Esophagus muscularis mucosa (tissue), 4 donors: Measurements from ENCODE around the gene CCL3. TPM values are rescaled to one million over a fixed set of nuclear protein-coding genes. Genes with fewer than 3 reads are reported as not detected.

ENCODE experiments used
- DNase-seq: peaks from one replicate; pipeline ENCODE4 v3.0.0-alpha.2; 2017; ENCODE audit errors: extremely low spot score
- H3K27ac ChIP-seq, 4 donors: fragments of 200-600 bp; sonication (generic); replicated peaks in 1 of 4; 1 replicate in 3 of 4; 2 replicates in 1 of 4; pipeline ENCODE4 v1.5.1; 2016 to 2019; ENCODE audit warnings: mild to moderate bottlenecking in 1 of 4
- H3K27me3 ChIP-seq, 4 donors: fragments of 200-600 bp; sonication (generic); one replicate each; pipeline versions ENCODE4 v1.5.1 to v1.6.0; 2016 to 2019
- H3K36me3 ChIP-seq, 4 donors: fragments of 200-600 bp; sonication (generic); one replicate each; pipeline ENCODE4 v1.5.1; 2016 to 2019
- H3K4me1 ChIP-seq, 4 donors: fragments of 200-600 bp; sonication (generic); one replicate each; pipeline ENCODE4 v1.5.1; 2016 to 2019
- H3K4me3 ChIP-seq, 4 donors: fragments of 200-600 bp; sonication (generic); 1 replicate in 2 of 4; 2 replicates in 2 of 4; pipeline ENCODE4 v1.5.1; 2016 to 2019; ENCODE audit warnings: mild to moderate bottlenecking in 4 of 4, moderate library complexity in 1 of 4
- H3K9me3 ChIP-seq, 4 donors: fragments of 200-600 bp; sonication (generic); 1 replicate in 3 of 4; 2 replicates in 1 of 4; pipeline ENCODE4 v1.5.1; 2016 to 2019
- CTCF ChIP-seq, 3 experiments: fragments of 200-600 bp in 2 of 3; fragments of 450-650 bp in 1 of 3; sonication (generic) in 2 of 3; IDR thresholded peaks; one replicate each; pipeline ENCODE4 v1.5.1; 2017 to 2019; ENCODE audit warnings: antibody characterized with exemption in 3 of 3, mild to moderate bottlenecking in 2 of 3, moderate library complexity in 1 of 3
- EP300 ChIP-seq: sonication (generic); formaldehyde crosslinking; IDR thresholded peaks from one replicate; pipeline ENCODE4 v1.6.1; 2017; ENCODE audit warnings: antibody characterized with exemption
- POLR2A ChIP-seq: fragments of 450-650 bp; IDR thresholded peaks from one replicate; pipeline ENCODE4 v1.6.1; 2017; ENCODE audit warnings: antibody characterized with exemption, moderate library complexity, mild to moderate bottlenecking, low read depth
- POLR2AphosphoS5 ChIP-seq, 2 donors: sonication (generic); formaldehyde crosslinking; IDR thresholded peaks; one replicate each; pipeline ENCODE4 v1.6.1; 2017; ENCODE audit warnings: antibody characterized with exemption in 2 of 2
- WGBS: methylation state at CpG from one replicate; pipeline ENCODE4 v1.1.5; 2018; 5-methylcytosine and 5-hydroxymethylcytosine counted together
- intact Hi-C: fragments of 100-400 bp; cut with DNase I; formaldehyde crosslinking; loops from one replicate; pipeline ENCODE4 v1.15.1; 2023
- total RNA-seq, 4 donors: library from RNA; depleted of rRNA; stranded (reverse); fragments of >200 nt; gene quantifications; one replicate each; pipeline versions ENCODE4 v1.1.0 to v1.2.1, GENCODE V29; 2016

Gene CCL3
- total RNA-seq, 4 donors from 2014 or later = 0.33 to 1.3 TPM; not detected in 2

DNA sequence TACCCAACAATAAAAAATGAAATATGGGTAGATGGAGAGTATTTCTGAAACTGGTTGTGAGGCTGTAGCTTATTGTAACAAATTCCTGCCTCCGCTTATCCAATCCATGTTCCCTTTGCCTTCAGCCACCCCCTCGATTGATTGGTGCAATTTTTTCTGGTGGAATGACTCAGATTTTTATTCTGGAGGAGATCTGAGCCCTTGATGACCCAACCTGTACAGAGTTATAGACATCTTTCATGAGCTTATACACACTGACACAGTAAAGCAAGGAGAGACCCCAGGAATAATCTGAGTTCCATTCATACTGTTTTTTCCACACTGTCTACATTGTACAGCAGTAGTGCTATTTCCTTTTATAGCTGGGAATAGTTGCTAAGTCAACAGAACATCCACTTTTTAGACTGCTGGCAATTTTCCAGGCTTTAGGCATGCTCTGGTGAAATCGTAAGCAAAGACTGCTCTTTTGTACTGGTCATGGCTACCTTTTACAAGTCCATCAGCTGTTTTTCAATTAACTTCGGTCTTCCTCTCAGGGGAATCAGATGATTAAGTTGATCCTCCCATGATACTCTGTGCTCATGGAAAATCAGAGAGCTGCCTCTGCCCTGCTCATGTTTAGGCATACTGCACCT lies 43.8 kb upstream of the CCL3 start:
- no peaks in the 10 kb centered on the region for H3K4me1 ChIP-seq
- H3K36me3 ChIP-seq = no peaks in the 10 kb centered on the region
- no peak for DNase-seq
- H3K27me3 ChIP-seq = peaks cover 0 to 26% (median 0%) of the 10 kb centered on the region in 4 donors
- intact Hi-C loops = no loop called here
- no peak overlapping the region for H3K27ac ChIP-seq
- H3K9me3 ChIP-seq = no peaks in the 10 kb centered on the region
- H3K4me3 ChIP-seq = no peak overlapping the region
- WGBS = 52% methylated on average over 4 of the region's 4 CpGs
- TF ChIP-seq POLR2AphosphoS5 (IDR thresholded peaks at IDR 0.05) (no peak), CTCF (IDR thresholded peaks at IDR 0.05) (no peak), EP300 (no peak), POLR2A (no peak)

DNA sequence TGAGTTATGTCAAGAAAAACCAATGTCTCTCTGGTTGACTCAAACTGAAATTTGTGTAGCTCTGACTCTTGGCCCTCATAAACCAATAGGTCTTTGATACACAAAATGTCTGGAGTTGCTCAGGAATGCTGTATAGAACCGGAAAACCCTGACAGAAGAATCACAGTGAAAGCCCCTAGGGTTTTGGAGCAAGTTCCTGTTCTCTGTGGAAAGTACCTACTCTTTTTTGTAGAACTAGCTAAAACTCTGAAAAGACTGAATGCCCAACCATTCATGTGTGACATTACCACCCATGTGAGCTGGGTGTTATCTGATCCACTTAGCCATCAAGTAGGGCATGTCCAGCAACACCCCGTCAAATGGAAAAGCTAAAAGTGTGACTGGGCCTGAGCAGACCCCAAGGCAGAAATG lies 42.5 kb upstream of the CCL3 start:
- Histone ChIP-seq H3K4me1 (no peaks in the 10 kb centered on the region), H3K4me3 (no peak overlapping the region), H3K27ac (no peak overlapping the region), H3K36me3 (no peaks in the 10 kb centered on the region), H3K27me3 (peaks cover 0 to 30% (median 0%) of the 10 kb centered on the region in 4 donors), H3K9me3 (no peaks in the 10 kb centered on the region)
- no peak for TF ChIP-seq POLR2AphosphoS5 (IDR thresholded peaks at IDR 0.05)
- TF ChIP-seq EP300 = no peak
- DNase-seq = no peak
- intact Hi-C loops = no loop called here
- WGBS = 94% methylated on average over 2 of the region's 2 CpGs

DNA sequence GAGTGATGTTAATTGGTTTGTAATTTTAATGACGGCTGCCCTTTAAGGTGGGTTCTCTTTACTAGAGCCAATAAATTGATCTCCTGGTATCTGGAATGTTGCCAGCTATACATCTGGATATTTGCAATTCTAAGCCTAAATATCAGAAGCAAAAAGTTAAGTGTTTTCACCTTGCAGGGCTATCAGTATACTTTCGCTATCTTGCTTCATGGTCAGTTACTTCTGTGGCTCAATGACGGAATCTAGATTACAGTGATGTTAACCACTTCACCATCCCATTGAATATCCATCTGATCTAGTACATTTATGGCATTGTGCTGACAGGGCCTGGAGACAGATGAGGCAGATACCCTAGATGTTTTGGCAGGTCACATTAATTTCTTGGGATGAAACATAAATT lies 42.0 kb upstream of the CCL3 start:
- no peak for TF ChIP-seq EP300
- TF ChIP-seq POLR2AphosphoS5 (IDR thresholded peaks at IDR 0.05) = no peak
- no peak for TF ChIP-seq CTCF (IDR thresholded peaks at IDR 0.05)
- no peak for TF ChIP-seq POLR2A
- no peaks in the 10 kb centered on the region for H3K4me1 ChIP-seq
- no peak overlapping the region for H3K4me3 ChIP-seq
- no peak for DNase-seq
- 92% methylated on average over 3 of the region's 3 CpGs for WGBS
- H3K9me3 ChIP-seq = no peaks in the 10 kb centered on the region
- H3K27me3 ChIP-seq = peaks cover 0 to 35% (median 0%) of the 10 kb centered on the region in 4 donors
- no peak overlapping the region for H3K27ac ChIP-seq
- intact Hi-C loops = no loop called here
- no peaks in the 10 kb centered on the region for H3K36me3 ChIP-seq

- no peaks in the 10 kb centered on the region for H3K9me3 ChIP-seq
- no peak overlapping the region for H3K4me3 ChIP-seq
- DNase-seq = no peak
- WGBS = 55% methylated on average over 2 of the region's 2 CpGs
- intact Hi-C loops = no loop called here
- no peak for TF ChIP-seq POLR2A
- no peak for TF ChIP-seq CTCF (IDR thresholded peaks at IDR 0.05)
- TF ChIP-seq EP300 = no peak
- no peak for TF ChIP-seq POLR2AphosphoS5 (IDR thresholded peaks at IDR 0.05)
- peaks cover 0 to 40% (median 0%) of the 10 kb centered on the region in 4 donors for H3K27me3 ChIP-seq
- H3K4me1 ChIP-seq = no peaks in the 10 kb centered on the region
- H3K36me3 ChIP-seq = no peaks in the 10 kb centered on the region
- H3K27ac ChIP-seq = no peak overlapping the region
Observed at GRCh38 chr17:36131421-36131820, 41.5 kb upstream of the CCL3 start.

GRCh38 chr17:36130346-36130745 lies 40.4 kb upstream of the CCL3 start:
- Histone ChIP-seq H3K9me3 (peaks cover 0 to 8% (median 5%) of the 10 kb centered on the region in 4 donors), H3K4me1 (no peaks in the 10 kb centered on the region), H3K4me3 (no peak overlapping the region), H3K27ac (no peak overlapping the region), H3K36me3 (no peaks in the 10 kb centered on the region), H3K27me3 (peaks cover 0 to 45% (median 0%) of the 10 kb centered on the region in 4 donors)
- TF ChIP-seq POLR2AphosphoS5 (IDR thresholded peaks at IDR 0.05) = no peak
- TF ChIP-seq CTCF (IDR thresholded peaks at IDR 0.05) = no peak
- TF ChIP-seq POLR2A = no peak
- no peak for TF ChIP-seq EP300
- no peak for DNase-seq
- intact Hi-C loops = no loop called here
- WGBS = 67% methylated on average over 5 of the region's 5 CpGs
